B cell (primary cell): Measurements from ENCODE around the gene MAPKAP1.

Experiments used
- EZH2 ChIP-seq: IDR thresholded peaks from 2 replicates; pipeline ENCODE4 v1.6.1; 2012; ENCODE audit warnings: borderline replicate concordance, low read depth, mild to moderate bottlenecking, moderate library complexity, low read length; ENCODE audit not compliant: insufficient read depth, poor library complexity, severe bottlenecking
- TF ChIP-seq, protein P1 (sequence below): fragments of 200-600 bp; IDR thresholded peaks from one replicate; pipeline ENCODE4 v1.8.0; 2022; ENCODE audit warnings: antibody characterized with exemption, mild to moderate bottlenecking

DNA sequence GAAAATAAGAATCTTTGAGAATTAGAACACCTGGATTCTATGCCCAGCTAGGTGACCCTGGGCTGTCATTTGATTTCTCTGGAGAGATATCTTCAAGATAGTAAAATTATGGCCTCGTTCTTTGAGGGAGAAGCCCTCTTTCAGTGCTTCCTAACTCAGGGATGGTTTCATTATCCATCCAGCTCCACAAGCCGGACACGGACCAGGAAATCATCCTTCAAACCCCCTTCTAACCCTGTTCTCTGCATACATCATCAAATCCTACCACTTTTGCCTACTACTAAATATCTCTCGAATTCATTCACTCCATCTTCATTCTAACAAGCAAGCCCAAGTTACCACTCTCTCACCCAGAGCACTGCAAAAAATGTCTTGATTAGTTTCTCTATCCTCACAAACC lies 57.2 kb downstream of the MAPKAP1 start:
- TF ChIP-seq, protein P1, sequence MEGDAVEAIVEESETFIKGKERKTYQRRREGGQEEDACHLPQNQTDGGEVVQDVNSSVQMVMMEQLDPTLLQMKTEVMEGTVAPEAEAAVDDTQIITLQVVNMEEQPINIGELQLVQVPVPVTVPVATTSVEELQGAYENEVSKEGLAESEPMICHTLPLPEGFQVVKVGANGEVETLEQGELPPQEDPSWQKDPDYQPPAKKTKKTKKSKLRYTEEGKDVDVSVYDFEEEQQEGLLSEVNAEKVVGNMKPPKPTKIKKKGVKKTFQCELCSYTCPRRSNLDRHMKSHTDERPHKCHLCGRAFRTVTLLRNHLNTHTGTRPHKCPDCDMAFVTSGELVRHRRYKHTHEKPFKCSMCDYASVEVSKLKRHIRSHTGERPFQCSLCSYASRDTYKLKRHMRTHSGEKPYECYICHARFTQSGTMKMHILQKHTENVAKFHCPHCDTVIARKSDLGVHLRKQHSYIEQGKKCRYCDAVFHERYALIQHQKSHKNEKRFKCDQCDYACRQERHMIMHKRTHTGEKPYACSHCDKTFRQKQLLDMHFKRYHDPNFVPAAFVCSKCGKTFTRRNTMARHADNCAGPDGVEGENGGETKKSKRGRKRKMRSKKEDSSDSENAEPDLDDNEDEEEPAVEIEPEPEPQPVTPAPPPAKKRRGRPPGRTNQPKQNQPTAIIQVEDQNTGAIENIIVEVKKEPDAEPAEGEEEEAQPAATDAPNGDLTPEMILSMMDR = no peak
- TF ChIP-seq EZH2 = no peak
